GM12865 (cell line): ENCODE measurements around the gene RHOF.

ENCODE experiments used
- DNase-seq: peaks from one replicate; pipeline ENCODE4 v3.0.0; 2010; ENCODE audit warnings: low read depth
- H3K4me3 ChIP-seq: 2 replicates; pipeline ENCODE4 v1.5.1; 2011; ENCODE audit warnings: mild to moderate bottlenecking, low read depth, low read length, control low read depth
- TF ChIP-seq, protein P1 (sequence below): IDR thresholded peaks from 2 replicates; pipeline ENCODE4 v1.5.1; 2011; ENCODE audit warnings: low read length, control low read depth, low read depth, inconsistent platforms; ENCODE audit not compliant: insufficient read depth; ENCODE audit errors: missing control alignments

RHOF gene

DNA sequence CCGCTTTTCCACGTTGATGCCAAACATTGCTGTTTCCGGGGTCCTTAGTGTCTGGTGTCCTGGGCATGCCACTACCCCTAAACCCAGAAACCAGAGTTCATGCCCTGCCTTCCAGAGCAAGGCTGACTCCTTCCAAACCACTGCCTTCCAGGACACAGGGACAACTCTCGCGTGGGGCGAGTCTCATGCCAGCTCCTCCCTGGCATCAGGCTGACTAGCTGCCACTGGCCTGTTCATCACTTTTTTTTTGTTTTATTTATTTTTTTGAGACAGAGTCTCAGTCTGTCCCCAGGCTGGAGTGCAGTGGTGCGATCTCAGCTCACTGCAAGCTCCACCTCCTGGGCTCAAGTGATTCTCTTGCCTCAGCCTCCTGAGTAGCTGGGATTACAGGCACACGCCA is 15.1 kb upstream of the RHOF start:
- H3K4me3 ChIP-seq, result no peak overlapping the region
- DNase-seq, result no peak
- TF ChIP-seq, protein P1, sequence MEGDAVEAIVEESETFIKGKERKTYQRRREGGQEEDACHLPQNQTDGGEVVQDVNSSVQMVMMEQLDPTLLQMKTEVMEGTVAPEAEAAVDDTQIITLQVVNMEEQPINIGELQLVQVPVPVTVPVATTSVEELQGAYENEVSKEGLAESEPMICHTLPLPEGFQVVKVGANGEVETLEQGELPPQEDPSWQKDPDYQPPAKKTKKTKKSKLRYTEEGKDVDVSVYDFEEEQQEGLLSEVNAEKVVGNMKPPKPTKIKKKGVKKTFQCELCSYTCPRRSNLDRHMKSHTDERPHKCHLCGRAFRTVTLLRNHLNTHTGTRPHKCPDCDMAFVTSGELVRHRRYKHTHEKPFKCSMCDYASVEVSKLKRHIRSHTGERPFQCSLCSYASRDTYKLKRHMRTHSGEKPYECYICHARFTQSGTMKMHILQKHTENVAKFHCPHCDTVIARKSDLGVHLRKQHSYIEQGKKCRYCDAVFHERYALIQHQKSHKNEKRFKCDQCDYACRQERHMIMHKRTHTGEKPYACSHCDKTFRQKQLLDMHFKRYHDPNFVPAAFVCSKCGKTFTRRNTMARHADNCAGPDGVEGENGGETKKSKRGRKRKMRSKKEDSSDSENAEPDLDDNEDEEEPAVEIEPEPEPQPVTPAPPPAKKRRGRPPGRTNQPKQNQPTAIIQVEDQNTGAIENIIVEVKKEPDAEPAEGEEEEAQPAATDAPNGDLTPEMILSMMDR, result no peak

DNA sequence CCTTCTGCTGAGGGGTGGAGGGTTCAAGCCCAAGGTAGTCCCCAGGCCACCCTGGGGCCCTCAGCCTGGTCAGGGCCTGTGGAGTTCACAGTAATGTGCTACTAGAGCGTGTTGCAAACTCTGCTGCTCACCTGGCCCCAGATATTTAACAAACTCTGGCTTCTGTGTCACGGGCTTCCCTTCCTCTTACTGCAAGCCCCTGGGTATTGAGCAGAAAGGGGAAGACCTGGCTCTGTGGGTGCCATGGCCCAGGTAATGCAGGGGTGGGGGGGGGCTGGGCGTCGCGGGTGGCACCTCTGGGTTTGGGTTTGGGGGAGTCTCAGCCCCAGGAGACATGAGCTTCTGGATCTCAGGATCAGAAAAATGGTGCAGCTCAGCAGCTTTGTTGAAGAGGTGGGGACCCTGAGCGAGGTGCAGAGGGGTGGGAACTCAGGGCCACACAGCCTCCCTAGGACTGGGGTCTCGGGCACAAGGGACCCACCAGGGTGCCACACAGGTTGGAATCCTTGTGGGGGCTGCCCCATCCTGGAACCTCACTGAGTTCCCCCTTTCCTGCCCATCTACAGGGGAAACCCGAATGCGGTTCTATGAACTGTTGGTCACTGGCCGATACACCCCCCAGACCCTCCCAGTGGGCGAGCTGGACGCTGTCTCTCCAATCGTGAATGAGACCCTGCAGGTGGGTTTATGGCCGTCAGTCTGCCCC is 14.3 kb upstream of the RHOF start:
- TF ChIP-seq, protein P1, result no peak
- no peak for DNase-seq

DNA sequence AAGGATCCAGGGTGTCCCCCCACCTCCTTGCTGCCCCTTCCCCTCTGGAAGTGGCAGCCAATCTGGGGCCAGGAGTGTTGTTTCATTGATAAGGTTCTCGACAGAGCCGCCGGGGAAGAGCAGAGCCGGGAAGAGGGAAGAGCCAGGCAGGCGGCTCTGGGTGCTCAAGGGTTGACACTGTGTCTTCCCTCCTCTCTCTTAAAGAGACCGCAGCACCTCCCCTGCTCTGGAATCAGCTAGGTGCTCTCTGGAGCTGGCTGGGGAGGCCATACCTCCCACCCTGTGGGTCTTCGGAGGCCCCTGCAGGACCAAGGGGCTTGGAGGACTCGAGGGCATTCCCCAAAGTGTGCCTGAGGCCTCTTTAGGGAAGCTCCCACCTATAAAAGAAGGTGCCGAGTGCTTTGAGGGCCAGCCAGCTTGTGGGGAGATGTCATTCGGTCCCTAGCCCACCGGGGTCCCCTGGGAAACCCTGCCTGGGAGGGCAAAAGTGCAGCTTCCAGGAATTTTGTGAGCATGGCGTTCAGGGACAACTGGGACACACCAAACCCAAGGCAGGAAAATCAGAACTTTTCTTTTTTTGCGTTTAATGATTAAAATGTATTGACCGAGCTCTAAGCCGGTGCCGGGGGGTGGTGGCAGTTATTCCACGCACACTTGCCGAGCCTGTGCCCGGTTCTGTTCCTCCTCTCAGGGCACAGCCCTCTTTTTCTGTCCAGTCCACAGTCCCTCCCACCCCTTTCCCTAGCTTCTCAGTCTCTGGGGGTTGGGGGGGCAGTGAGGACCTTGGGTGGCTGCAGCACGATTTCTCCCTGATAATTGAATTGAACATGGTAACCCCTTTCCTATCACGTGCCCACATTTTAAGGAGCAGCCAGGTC is 13.3 kb upstream of the RHOF start:
- no peak for DNase-seq
- TF ChIP-seq, protein P1, result no peak
- peak overlapping the region; percentile 60 for H3K4me3 ChIP-seq

More for the DNA sequence above, 14.3 kb upstream of the RHOF start:
- H3K4me3 ChIP-seq, result no peak overlapping the region

DNA sequence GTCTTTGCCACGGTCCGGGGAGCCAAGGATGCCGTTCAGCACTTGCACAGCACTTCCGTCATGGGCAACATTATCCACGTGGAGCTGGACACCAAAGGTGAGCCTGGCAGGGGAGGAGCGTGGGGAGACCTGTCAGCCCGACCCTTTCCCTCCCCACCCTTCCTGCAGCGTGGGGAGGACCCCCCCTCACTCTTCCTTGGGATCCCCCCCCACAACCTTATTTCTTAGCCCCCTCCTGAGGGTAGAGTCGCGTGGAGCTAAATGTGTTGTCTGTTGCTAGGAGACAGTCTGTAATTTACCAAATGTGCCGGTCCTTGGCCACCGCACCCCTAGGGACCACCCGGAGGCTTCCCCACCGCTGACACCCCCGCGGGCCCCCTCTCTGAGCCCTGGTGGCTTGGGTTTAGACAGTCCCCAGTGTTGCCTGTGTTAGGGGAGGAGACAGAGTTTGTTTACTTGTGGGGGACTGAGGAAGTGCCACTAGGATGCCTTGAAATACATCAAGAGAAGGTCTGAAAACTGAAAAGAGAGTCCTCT is 12.6 kb upstream of the RHOF start:
- H3K4me3 ChIP-seq, result peak overlapping the region; percentile 60
- DNase-seq, result no peak
- TF ChIP-seq, protein P1, result no peak

DNA sequence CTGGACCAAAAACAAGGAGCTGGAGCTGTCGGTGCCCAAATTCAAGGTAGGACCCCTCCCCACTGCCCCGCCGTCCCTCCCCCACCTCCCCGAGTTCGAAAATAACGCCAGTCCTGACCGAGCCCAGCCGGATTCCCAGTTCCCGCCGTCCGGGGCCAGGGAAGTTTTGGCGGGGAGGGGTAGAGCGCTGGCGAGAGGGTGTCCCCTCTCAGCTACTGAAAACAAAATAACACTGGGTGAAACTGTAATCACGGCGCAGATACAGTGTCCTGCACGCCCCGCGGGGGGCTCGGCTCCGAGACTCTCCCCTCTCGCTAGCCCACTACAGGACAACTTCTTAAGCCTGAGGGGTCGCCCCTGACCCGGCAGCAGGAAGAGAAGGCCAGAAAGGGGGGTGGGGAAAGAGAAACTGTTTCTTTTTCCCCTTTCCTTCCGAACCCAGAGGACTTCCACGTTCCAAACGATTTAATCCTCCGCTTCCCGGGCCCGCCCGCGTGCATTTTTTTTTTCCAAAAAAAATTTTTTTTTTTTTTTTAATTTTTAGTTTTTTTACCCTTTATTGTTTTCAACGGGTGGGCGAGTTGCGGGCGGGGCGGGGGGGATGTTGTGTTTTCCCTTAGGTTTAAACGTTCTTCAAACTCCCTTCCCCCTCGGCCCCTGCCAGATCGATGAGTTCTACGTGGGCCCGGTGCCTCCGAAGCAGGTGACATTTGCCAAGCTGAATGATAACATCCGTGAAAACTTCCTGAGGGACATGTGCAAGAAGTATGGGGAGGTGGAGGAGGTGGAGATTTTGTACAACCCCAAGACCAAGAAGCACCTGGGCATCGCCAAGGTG is 11.9 kb upstream of the RHOF start:
- peak overlapping the region; percentile 60 for H3K4me3 ChIP-seq
- DNase-seq, result no peak
- TF ChIP-seq, protein P1, result no peak

DNA sequence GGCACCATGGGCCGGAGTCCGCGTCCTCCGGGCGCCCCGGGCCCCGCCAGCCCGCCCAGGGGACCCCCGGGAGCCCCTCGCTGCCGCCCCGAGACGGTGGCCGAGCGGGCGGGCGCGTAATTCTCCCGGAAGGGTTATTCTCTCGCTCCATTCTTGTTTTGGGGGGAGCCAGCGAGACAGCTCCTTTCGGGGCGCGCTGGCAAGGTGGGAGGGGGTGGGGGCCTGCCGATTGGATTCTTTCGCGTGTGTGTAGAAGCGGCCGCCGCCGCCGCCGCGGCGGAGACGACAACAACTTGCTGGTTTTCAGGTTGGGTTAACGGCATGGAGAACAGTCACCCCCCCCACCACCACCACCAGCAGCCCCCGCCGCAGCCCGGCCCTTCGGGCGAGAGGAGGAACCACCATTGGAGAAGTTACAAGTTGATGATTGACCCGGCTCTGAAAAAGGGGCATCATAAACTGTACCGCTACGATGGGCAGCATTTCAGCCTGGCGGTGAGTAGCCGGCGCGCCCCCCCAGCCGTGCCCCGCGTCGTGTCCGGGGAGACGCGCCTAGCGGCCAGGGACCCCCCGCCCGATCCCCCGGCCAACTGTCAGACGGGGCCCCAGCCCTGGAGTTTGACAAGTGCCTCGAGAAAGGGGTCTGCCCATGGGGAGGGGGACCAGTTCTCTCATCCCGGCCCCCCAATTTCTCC is 11.1 kb upstream of the RHOF start:
- H3K4me3 ChIP-seq, result peak overlapping the region; percentile 60
- DNase-seq, result peak; percentile 57
- TF ChIP-seq, protein P1, result no peak
